ENCODE results near the gene OXTR.

Gene OXTR

DNA sequence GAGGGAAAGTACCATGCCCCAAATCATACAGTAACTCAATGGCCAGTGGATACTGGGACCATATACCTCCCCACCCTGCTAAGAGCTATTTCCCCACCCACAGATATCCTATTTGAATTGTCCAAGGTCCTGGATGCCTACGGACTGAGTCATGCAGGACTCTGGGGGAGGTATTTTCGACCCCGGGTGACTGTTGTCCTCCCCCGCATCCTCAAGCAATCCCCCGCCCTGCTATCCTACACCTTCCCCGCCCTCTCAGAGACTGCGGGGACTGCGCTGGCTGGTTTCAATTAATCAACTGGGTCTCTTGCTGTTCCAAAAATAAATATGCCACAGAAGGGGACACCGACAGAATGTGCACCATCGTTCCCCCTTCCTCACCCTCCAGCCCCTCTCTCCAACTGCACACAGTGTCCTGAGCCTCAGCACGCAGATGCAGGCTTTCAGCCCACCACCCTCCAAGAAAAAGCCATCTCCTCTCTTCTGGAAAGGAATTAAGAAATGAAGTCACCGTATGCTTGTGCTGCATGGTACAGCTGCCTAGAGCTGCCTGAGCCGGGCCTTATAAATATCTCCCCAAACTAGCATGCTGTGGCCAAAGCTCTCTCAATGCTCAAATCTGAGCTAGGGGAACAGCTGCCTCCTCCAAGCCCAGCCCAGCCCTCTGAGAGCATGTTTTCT lies 27.7 kb downstream of the OXTR start:
- TF ChIP-seq GATA1 (IDR thresholded peaks at IDR 0.05; ENCODE audit: low read depth, low read length) (no peak), POLR2A (IDR thresholded peaks at IDR 0.05; ENCODE audit: low read length) (no peak)
- DNase-seq = no peak

DNA sequence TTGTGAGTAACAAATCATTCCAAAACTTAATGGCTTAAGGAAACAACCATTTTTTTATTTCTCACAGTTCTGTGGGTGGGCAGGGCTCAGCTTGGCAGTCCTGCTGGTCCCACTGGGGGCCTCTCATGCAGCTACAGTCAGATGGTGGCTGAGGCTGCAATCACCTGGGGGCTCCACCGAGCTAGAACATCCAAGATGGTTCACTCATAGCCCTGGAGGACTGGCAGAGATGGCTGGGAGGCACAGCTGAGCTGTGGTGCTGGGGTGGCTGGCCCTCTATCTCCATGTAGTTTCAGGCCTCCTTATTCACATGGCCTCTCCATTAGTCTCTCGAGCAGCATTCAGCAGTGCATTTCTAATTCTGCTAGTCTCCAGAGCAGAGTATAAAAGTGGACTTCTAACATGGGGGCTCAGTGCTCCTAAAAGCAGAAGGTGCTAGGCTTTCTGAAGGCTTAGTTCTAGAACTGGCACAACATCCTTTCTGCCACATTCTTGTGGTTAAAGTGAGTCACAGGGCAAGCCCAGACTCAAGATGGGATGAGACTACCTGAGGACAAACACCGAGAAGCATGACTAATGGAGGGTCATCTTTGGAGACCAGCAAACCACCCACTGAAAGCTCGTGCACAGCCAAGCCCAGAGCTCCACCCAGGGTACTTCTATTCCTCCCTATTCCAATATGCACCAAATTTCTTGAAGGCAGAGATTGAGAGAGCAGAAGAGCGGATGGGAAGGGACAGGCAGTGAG lies 29.5 kb downstream of the OXTR start:
- TF ChIP-seq POLR2A (IDR thresholded peaks at IDR 0.05; ENCODE audit: low read length) = no peak
- TF ChIP-seq GATA1 (IDR thresholded peaks at IDR 0.05; ENCODE audit: low read depth, low read length) = no peak
- DNase-seq = no peak

DNA sequence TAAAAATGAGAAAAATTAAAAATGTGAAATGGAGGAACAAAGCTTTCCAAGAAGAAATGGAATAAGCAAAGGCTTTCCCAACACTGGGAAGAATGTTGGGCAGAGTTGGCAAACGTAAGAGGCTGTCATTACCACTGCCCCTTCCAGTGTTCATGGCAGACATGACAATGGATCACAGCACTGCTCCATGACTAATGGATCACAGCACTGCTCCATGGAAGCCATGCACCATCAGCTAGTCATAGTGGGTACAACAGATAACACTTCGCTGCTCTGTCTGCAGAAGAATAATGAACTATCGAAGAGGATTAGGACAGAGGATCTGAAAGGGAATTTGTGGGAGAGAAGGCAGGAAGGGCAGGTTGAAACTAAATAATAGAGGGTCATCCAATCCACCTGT lies 30.8 kb downstream of the OXTR start:
- TF ChIP-seq GATA1 (IDR thresholded peaks at IDR 0.05; ENCODE audit: low read depth, low read length) (no peak), POLR2A (IDR thresholded peaks at IDR 0.05; ENCODE audit: low read length) (no peak)
- DNase-seq = no peak

DNA sequence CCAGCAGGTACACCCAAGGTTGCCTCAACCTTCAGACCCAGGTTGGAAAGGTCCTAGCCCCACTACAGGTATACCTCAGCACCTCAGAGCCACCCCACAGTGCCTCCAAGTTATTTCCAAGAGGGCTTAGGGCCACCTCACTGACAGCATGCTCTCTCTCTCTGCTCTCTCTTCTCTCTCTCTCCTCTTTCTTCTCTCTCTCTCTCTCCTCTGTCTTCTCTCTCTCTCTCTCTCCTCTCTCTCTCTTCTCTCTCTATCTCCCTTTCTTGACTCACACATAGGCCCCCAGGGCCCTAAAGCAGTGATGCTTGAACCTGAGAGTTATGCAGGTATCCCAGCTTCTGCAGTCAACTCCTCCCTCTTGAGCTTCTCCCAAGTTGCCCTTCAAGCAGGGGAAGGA lies 31.6 kb downstream of the OXTR start:
- no peak for DNase-seq
- TF ChIP-seq POLR2A (IDR thresholded peaks at IDR 0.05; ENCODE audit: low read length) = no peak
- no peak for TF ChIP-seq GATA1 (IDR thresholded peaks at IDR 0.05; ENCODE audit: low read depth, low read length)

DNA sequence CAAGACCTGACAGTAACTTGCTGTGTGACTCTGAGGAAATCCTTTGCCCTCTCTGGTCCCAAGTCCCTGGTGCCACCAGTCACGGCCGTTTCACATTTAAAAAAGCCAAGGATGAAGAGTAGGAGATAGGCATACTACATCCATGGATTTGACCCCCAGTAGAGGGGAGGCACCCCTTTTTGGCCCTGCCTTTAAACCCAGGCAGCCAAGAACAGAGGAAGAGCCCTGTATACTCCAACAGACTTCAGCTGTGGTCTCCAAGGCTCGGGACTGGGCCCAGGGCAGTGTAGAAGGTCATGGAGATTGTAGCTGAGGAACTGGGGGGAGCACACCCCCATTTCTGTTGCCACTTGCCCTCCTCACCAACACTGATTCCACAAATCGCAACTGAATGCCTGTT lies 32.1 kb downstream of the OXTR start:
- TF ChIP-seq GATA1 (IDR thresholded peaks at IDR 0.05; ENCODE audit: low read depth, low read length) = no peak
- no peak for TF ChIP-seq POLR2A (IDR thresholded peaks at IDR 0.05; ENCODE audit: low read length)
- no peak for DNase-seq

DNA sequence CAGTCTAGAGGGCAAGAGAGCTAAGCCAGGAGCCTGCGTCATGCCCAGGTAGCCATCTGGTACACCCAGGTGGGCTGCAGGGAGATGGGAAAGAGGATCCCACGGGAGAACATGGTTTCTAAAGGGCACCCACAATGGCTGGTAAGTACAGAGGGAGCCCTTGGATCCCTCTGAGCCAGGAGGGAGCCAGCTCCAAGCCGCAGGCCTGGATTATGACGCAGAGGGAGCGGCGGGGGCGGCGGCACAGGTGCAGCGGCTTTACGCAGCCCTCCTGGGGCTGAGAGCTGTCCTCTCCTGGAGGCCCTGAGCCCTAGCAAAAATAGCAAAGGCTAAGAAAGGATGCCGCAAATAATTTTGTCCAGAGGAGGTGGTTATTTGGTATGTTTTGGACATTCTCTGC lies 33.0 kb downstream of the OXTR start:
- TF ChIP-seq GATA1 (IDR thresholded peaks at IDR 0.05; ENCODE audit: low read depth, low read length) (no peak), POLR2A (IDR thresholded peaks at IDR 0.05; ENCODE audit: low read length) (no peak)
- no peak for DNase-seq

DNA sequence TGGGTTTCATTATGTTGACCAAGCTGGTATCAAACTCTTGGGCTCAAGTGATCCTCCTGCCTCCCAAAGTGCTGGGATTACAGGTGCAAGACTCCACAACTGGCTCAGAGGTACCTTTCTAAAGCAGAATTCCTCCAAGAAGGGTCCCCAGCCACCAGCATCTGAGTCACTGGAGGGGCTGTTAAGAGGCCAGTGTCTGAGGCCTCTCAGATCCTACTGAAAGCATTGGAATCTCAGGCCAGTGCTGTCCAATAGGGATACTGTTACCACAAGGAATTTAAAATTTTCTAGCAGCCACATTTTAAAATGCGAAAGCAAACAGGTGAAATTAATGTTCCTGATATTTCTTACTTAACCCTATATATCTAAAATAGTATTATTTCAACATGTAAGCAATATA lies 34.5 kb downstream of the OXTR start:
- DNase-seq = no peak
- TF ChIP-seq POLR2A (IDR thresholded peaks at IDR 0.05; ENCODE audit: low read length) (no peak), GATA1 (IDR thresholded peaks at IDR 0.05; ENCODE audit: low read depth, low read length) (no peak)

DNA sequence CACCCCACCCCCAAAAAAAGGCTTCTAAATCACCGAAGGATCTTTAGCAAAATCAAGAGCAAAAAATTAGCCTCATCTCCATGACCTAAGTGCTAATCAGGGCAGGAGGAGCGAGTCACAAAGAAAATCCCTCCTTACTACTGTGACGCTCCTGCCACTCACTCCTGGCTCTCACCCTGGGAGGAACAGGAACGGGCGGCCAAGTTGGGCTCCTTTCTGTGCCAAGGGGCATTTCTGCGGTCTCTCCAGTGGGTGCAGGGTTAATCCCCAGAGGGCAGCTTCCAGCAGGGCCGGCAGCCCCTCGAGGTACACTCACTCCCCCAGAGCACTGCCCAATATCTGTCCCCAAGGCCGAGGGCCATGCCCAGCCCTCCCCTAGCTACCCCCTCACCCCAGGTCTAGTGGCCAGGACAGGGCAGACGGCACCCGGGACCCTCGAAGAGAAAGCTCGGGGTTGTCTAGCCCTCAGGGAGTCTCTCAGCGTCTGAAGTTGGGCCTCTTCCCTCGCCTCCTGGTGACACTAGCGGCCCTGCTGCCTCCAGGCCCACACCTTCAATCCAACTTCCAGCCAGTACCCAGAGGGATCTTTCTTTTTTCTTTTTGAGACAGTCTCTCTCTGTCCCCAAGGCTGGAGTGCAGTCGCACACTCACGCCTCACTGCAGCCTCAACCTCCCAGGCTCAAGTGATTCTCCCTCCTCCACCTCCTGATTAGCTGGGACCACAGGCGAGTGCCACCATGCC lies 35.1 kb downstream of the OXTR start:
- no peak for TF ChIP-seq GATA1 (IDR thresholded peaks at IDR 0.05; ENCODE audit: low read depth, low read length)
- DNase-seq = no peak

DNA sequence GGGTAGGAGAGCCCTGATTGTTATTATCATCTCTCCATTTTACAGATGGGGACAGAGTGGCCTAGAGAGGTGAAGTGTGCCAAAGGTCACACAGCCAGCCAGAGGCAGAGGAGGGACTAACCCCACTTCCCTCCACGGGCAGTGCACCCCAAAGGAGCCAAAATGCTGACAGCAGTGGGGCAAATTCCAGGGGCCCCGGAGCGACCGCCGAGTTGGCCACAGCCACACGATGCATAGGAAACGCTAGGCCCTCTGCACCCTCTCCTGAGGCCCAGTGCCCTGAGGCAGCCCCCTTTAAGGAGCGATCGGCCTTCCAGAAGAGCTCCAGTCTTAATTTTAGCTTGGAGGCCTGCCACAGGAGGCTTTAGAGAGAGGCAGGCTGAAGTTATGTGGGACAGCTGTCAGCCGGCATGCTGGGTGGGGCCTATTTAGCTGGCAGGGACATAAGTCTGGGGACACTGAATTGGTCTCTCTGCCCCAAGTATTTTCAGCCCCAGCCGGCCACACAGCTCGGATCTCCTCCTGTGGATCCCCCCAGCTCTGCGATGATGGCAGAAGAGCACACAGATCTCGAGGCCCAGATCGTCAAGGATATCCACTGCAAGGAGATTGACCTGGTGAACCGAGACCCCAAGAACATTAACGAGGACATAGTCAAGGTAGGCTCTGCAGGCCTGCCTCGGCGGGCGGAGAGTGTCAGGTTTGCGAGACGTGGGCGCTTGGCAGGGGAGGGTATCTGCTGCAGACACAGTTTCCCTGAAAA lies 35.9 kb downstream of the OXTR start, which contains the start of gene CAV3:
CAV3 (plus strand) TSS at position 471 of the 763 bp plus-strand sequence; CDS start at position 546, 75 bp downstream.
- no peak for DNase-seq
- TF ChIP-seq POLR2A (IDR thresholded peaks at IDR 0.05; ENCODE audit: low read length) = no peak
- no peak for TF ChIP-seq GATA1 (IDR thresholded peaks at IDR 0.05; ENCODE audit: low read depth, low read length)

DNA sequence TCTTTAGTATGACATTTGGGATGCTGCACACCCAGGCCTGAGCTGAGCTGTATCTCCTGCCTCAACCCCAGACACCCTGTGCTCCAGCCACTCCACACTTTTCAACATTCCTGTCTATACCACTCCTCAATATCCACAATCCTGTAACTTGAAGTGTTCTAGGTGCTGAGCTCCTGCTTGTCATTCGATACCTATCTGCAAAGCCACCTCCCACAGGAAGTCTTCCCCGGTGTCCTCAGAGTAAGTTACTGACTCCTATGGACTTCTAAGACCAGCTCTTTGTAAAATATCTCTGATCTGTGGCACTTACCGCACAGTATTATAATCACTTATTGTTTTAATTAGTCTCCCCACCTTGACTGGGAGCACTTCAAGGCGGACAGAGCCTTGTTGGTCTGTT lies 37.0 kb downstream of the OXTR start:
- TF ChIP-seq POLR2A (IDR thresholded peaks at IDR 0.05; ENCODE audit: low read length) (no peak), GATA1 (IDR thresholded peaks at IDR 0.05; ENCODE audit: low read depth, low read length) (no peak)
- no peak for DNase-seq

DNA sequence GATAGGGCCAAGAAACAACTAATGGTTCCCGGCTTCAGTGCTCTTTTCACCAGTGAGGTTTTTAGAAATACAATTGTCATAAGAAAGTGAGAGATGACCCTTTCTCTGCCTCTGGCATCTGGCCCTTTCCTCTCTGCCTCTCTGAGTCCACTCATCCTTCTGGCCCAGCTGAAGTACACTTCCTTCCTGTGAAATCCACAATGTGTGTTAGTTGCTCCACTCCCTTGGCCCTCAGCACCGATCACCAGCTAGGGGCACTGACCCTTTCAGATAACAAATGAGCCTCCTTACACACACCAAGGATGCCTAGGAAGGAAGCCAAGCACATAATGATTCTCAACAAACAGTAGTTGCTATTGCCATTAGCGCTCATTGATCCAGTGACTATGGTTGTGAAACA lies 38.8 kb downstream of the OXTR start:
- no peak for TF ChIP-seq GATA1 (IDR thresholded peaks at IDR 0.05; ENCODE audit: low read depth, low read length)
- TF ChIP-seq POLR2A (IDR thresholded peaks at IDR 0.05; ENCODE audit: low read length) = no peak
- DNase-seq = no peak

DNA sequence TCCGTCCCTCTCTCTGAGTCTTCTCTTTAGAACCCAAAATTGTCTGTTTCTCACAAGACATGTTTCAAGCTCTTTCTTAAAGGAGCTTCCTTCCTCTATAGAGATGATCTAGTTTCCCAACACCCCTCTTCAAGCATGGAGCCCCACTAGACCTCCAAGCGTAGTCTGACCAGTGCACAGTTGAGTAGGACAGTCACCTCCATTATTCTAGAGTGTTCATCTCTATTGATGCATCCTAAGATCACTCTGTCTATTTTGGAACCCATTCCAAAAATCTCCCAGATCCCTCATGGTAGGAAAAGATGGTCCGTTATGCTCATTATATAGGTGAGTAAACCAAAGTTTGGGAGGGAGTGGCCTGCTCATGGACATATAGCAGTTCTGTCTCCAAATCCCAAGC lies 39.9 kb downstream of the OXTR start:
- TF ChIP-seq POLR2A (IDR thresholded peaks at IDR 0.05; ENCODE audit: low read length) (no peak), GATA1 (IDR thresholded peaks at IDR 0.05; ENCODE audit: low read depth, low read length) (no peak)
- DNase-seq = no peak

DNA sequence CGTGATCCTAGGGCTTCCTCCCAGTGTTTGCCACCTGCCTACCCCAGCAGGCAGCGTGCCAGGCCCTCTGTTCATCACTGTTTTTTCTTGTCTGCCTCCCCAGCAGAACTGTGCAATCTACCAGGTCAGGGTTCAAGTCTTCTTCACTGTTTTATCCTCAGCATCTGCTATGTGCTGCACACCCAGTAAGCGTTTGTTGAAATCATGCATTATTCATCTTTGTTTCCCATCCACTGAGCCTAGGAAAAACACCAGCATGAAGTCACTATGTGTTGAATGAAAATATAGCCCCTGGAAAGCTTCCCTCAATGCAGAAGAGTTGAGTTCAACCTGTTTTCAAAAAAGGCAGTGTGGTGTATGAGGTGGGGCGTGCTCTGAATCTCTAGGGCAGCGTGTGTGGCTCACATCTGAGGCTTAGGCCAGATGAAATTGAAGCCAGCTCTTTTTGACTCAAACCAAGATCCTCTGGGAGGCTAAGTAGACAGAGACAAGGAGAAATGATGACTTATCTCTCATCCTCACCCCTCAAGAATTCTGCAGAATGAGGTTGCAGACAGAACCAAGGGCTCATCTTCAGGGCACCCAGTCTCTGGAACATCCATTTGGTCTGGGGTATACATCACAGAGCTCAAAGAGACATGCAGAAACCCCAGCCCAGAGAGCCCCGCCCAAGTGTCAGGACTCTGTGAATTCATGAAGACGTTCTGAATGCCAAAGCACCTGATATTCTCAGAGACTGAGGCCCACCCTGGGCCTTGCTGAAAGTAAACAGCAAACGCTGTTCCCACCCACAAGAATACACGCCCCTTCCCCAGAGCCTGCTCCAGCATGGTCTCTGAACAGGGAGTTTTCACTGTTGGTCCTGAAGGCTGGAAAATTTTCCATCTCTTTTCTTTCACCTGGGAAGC lies 41.6 kb downstream of the OXTR start:
- TF ChIP-seq POLR2A (IDR thresholded peaks at IDR 0.05; ENCODE audit: low read length) (no peak), GATA1 (IDR thresholded peaks at IDR 0.05; ENCODE audit: low read depth, low read length) (no peak)
- no peak for DNase-seq
